Mesothelial cell of epicardium (in vitro differentiated cells): Measurements from ENCODE around the gene PLEKHA5. TPM values are rescaled to one million over a fixed set of nuclear protein-coding genes. Genes with fewer than 3 reads are reported as not detected.
"Not testable (repeated sequence)": the region's sequence is repeated elsewhere in the genome, so short reads cannot be mapped to it uniquely, and the experiment has no call there.

Source experiments
- DNase-seq, 2 experiments: peaks; one replicate each; pipeline ENCODE4 v3.0.0; 2021; ENCODE audit warnings: low spot score in 2 of 2; ENCODE audit not compliant: unreplicated experiment in 2 of 2
- H3K27ac Mint-ChIP-seq: 2 replicates; pipeline ENCODE4 v1.8.0; 2021; ENCODE audit warnings: mixed read lengths
- H3K27me3 Mint-ChIP-seq: 2 replicates; pipeline ENCODE4 v1.8.0; 2021; ENCODE audit warnings: low read depth, mixed read lengths
- H3K36me3 Mint-ChIP-seq: 2 replicates; pipeline ENCODE4 v1.8.0; 2021; ENCODE audit warnings: mixed read lengths
- H3K4me1 Mint-ChIP-seq: 2 replicates; pipeline ENCODE4 v1.8.0; 2021; ENCODE audit warnings: mixed read lengths
- H3K4me3 Mint-ChIP-seq: 2 replicates; pipeline ENCODE4 v1.8.0; 2021; ENCODE audit warnings: mild to moderate bottlenecking, moderate library complexity, mixed read lengths
- H3K9me3 Mint-ChIP-seq: 2 replicates; pipeline ENCODE4 v1.8.0; 2021; ENCODE audit warnings: mixed read lengths
- CTCF ChIP-seq: fragments of 200-600 bp; sonication (generic); IDR thresholded peaks from one replicate; pipeline ENCODE4 v1.5.0; 2021; ENCODE audit warnings: antibody characterized with exemption; ENCODE audit not compliant: unreplicated experiment
- total RNA-seq: library from RNA; stranded (reverse); gene quantifications from 3 replicates; pipeline ENCODE4 v1.2.1, GENCODE V29; 2021

PLEKHA5 gene
- total RNA-seq, 1 donor from 2014 or later, result 52.0 TPM

- Mint-ChIP-seq H3K4me3 (no peak overlapping the region), H3K27ac (peak overlapping the region; percentile 78), H3K9me3 (peaks cover 13% of the 10 kb centered on the region), H3K27me3 (no peaks in the 10 kb centered on the region), H3K36me3 (peaks cover 17% of the 10 kb centered on the region), H3K4me1 (peaks cover 15% of the 10 kb centered on the region)
- TF ChIP-seq CTCF, result no peak
- DNase-seq, result no peak
These were observed 97.8 kb downstream of the PLEKHA5 start for GRCh38 chr12:19227190-19227879.

GRCh38 chr12:19227880-19228210 is 98.3 kb downstream of the PLEKHA5 start:
- no peak for TF ChIP-seq CTCF
- Mint-ChIP-seq H3K27me3 (no peaks in the 10 kb centered on the region), H3K36me3 (peaks cover 17% of the 10 kb centered on the region), H3K4me1 (peaks cover 13% of the 10 kb centered on the region), H3K4me3 (no peak overlapping the region), H3K9me3 (peaks cover 13% of the 10 kb centered on the region), H3K27ac (peak overlapping the region; percentile 78)
- no peak for DNase-seq

GRCh38 chr12:19229021-19229420 is 99.5 kb downstream of the PLEKHA5 start:
- not testable (repeated sequence) for H3K27ac Mint-ChIP-seq, H3K27me3 Mint-ChIP-seq

GRCh38 chr12:19230299-19230866 is 100.8 kb downstream of the PLEKHA5 start:
- no peak overlapping the region for H3K27ac Mint-ChIP-seq
- no peaks in the 10 kb centered on the region for H3K27me3 Mint-ChIP-seq
- peaks cover 28% of the 10 kb centered on the region for H3K4me1 Mint-ChIP-seq
- DNase-seq, result no peak
- no peak overlapping the region for H3K4me3 Mint-ChIP-seq
- peaks cover 17% of the 10 kb centered on the region for H3K36me3 Mint-ChIP-seq
- no peak for TF ChIP-seq CTCF
- peaks cover 13% of the 10 kb centered on the region for H3K9me3 Mint-ChIP-seq

More at GRCh38 chr12:19229021-19229420, 99.5 kb downstream of the PLEKHA5 start:
- not testable (repeated sequence) for DNase-seq, H3K4me3 Mint-ChIP-seq
- Mint-ChIP-seq H3K9me3 (peaks cover 13% of the 10 kb centered on the region), H3K36me3 (peaks cover 17% of the 10 kb centered on the region), H3K4me1 (peaks cover 18% of the 10 kb centered on the region)

GRCh38 chr12:19230896-19231295 is 101.4 kb downstream of the PLEKHA5 start:
- Mint-ChIP-seq H3K9me3 (peaks cover 8% of the 10 kb centered on the region), H3K36me3 (peaks cover 17% of the 10 kb centered on the region), H3K4me3 (no peak overlapping the region), H3K4me1 (peaks cover 33% of the 10 kb centered on the region), H3K27ac (no peak overlapping the region), H3K27me3 (no peaks in the 10 kb centered on the region)
- no peak for DNase-seq
- no peak for TF ChIP-seq CTCF

GRCh38 chr12:19234171-19234704 is 104.7 kb downstream of the PLEKHA5 start:
- Mint-ChIP-seq H3K4me3 (no peak overlapping the region), H3K4me1 (peaks cover 31% of the 10 kb centered on the region), H3K27ac (peak overlapping the region; percentile 39), H3K27me3 (no peaks in the 10 kb centered on the region), H3K9me3 (peaks cover 4% of the 10 kb centered on the region), H3K36me3 (peaks cover 10% of the 10 kb centered on the region)
- TF ChIP-seq CTCF, result no peak
- DNase-seq, result no peak
